Cardiac atrium fibroblast (primary cell): Measurements from ENCODE around the gene MT3. TPM values are rescaled to one million over a fixed set of nuclear protein-coding genes. Genes with fewer than 3 reads are reported as not detected.

ENCODE experiments used
- total RNA-seq: library from RNA; depleted of rRNA; stranded (reverse); fragments of >200 nt; gene quantifications from 2 replicates; pipeline ENCODE4 v1.2.3, GENCODE V29; 2015

MT3 gene
- 0.81 TPM in 1 of 2 replicates, not detected in the other for total RNA-seq

DNA sequence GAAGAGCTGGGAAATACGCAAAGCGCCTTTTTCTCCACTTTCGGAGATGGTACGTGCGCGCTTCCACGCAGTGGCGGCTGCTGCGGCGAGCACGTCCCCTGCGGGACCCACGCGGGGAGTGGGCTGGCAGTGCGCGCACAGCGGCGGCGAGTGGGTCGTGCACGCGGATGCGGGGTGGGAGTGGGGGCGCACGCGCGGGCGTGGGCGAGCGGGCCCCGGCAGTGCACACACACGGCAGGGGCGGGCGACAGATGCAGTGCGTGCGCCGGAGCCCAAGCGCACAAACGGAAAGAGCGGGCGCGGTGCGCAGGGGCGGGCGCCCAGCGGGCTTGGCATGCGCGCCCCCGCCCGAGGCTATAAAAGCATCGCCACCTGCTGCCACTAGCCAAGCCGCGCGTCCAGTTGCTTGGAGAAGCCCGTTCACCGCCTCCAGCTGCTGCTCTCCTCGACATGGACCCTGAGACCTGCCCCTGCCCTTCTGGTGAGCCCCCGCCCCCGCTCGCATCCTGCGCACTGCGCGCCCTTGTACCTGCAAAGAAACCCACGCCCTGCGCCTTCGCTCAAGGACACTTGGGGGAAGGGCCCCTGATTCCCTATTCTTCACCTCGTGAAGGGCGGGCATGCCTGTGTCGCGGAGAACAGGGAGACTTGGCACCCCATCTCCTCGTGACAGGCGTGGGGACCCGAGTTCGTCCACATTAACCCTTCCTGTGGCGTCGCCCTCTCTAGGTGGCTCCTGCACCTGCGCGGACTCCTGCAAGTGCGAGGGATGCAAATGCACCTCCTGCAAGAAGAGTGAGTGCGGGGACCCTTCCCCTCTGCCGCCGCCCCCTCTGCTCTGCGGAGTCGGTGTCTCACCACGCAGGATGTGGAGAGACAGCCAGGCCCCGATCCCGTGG, at the start of gene MT3:
Gene MT3 (plus strand): TSS at position 388 of the 899 bp plus-strand sequence. CDS start 63 bp downstream, at position 451.

DNA sequence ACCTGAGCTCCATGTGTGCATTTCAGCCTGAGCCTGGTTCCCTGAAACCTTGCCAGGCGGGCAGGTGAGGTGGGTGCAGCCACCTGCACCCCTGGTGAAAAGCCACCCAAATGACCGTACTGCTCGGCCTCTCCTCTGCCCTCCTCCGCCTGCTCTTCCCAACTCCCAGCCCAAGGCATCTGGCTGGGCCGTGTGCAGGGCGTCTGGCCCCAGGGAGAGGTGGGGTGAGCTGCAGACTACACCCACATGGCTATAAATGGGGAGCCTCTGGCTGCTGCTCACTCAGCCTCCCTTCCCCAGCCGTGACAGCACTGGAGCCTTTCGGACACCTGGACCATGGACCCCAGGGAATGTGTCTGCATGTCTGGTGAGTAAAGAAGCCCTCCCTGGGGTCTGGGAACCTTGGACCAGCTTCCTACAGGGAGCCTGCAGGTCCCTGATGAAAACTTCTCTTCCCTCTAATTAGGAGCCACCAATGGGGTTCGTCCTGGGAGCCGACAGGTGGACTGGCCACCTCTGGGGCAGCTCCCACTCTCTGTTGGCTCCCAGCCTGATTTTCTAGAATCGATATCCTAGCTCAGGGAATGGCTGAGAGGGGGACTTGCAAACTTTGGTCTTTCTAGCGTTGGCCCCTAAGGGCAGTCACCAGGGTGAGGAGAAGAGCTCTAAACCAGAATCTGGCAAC, 24.4 kb upstream of the MT3 start, which contains the start of gene MT4:
Gene MT4 (plus strand): TSS at position 281 of the 685 bp plus-strand sequence. CDS start 56 bp downstream, at position 337.

DNA sequence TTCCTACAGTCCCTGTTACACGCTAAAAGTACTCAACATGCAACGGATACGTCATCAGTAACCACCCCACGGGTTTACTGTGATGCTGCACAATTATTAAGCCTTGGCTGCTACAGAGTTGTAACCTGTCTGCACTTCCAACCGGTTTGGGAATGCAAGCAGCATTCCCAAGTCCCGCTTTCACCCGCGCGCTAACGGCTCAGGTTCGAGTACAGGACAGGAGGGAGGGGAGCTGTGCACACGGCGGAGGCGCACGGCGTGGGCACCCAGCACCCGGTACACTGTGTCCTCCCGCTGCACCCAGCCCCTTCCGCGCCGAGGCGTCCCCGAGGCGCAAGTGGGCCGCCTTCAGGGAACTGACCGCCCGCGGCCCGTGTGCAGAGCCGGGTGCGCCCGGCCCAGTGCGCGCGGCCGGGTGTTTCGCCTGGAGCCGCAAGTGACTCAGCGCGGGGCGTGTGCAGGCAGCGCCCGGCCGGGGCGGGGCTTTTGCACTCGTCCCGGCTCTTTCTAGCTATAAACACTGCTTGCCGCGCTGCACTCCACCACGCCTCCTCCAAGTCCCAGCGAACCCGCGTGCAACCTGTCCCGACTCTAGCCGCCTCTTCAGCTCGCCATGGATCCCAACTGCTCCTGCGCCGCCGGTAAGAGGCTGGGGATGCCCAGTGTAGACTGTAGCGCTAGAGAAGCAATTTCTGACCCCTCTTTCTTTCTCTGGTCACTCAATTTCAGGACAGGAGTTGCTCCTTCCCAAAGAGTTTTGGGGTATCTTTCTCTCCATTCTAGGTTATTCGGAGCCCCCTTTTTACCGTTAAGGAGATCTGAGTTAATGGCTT, 18.9 kb downstream of the MT3 start, which contains the start of gene MT2A:
Gene MT2A (plus strand): TSS at position 542 of the 833 bp plus-strand sequence. CDS start 72 bp downstream, at position 614.

DNA sequence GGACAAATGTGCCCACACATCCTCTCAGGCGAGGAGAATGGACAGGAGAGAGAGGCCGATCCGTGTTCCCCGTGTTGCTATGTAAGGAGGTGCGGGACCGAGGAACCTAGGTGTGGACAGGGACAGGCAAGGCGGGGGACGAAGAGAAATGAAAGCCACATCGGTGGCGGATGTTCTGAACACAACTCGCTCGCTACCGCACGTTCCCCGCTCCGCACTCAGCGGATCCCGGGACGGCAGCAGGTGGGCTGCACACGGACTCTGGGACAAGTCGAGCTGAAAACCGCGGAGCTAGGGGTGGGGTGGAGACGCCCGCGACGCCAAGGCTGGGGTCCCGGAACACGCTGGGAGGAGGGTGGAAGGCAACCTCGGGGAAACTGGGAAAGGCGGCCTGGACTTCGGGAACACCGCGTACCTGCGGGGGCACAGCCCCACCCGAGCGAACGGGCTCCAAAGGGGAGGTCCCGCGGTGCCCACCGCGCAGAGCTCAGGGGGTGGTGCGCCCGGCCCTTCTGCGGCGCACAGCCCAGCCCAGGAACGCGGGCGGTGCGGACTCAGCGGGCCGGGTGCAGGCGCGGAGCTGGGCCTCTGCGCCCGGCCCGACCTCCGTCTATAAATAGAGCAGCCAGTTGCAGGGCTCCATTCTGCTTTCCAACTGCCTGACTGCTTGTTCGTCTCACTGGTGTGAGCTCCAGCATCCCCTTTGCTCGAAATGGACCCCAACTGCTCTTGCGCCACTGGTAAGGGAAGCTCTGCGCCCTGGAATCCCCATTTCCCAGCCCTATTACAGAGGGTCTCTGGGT, 36.0 kb downstream of the MT3 start, which contains the start of gene MT1E:
Gene MT1E (plus strand): TSS at position 642 of the 803 bp plus-strand sequence. CDS start 71 bp downstream, at position 713.

DNA sequence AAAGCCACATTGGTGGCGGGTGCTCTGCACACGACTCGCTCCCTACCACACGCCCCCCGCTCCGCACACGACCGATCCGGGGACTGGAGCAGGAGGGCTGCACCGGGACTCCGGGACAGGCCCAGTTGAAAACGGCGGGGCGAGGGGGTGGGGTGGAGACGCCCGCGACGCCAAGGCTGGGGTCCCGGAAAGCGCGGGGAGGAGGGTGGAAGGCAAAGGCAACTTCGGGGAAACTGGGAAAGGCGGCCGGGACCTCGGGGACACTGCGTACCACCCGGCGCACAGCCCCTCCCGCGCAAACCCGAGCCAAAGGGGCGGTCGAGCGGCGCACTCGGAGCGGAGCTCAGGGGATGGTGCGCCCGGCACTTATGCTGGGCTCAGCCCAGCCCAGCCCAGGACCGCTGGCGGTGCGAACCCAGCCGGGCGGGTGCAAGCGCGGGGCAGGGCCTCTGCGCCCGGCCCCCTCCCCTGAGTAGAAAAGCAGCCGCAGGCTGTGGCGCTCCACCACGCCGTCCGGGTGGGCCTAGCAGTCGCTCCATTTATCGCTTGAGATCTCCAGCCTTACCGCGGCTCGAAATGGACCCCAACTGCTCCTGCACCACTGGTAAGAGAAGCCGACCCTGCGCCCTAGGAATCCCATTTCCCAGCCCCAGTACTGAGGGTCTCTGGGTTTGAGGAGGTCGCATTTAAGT, 43.0 kb downstream of the MT3 start, which contains the start of gene MT1M:
Gene MT1M (plus strand): TSS at position 504 of the 692 bp plus-strand sequence. CDS start 73 bp downstream, at position 577.

DNA sequence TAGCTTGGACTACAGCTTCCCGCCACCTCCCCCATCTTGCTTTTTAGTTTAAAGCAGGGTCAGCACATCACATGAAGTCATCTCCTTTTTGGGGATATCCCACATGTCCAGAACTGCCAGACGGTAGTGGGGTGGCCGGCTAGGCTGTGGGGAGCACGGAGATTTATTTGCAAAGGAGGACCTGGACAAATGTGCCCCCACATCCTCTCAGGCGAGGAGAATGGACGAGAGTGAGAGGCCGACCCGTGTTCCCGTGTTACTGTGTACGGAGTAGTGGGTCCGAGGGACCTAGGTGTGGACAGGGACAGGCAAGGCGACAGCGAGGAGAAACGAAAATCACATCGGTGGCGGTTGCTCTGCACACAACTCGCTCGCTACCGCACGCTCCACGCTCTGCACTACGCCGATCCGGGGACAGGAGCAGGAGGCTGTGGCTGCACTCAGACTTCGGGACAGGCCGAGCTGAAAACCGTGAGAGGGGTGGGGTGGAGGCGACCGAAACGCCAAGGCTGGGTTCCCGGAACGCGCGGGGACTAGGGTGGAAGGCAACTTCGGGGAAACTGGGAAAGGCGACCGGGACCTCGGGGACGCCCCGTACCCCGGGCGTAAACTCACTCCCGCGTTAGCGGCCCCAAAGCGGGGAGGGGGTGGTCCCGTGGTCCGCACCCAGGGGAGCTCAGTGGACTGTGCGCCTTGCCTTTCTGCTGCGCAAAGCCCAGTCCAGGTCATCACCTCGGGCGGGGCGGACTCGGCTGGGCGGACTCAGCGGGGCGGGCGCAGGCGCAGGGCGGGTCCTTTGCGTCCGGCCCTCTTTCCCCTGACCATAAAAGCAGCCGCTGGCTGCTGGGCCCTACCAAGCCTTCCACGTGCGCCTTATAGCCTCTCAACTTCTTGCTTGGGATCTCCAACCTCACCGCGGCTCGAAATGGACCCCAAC, 48.8 kb downstream of the MT3 start, which contains the start of gene MT1A:
Gene MT1A (plus strand): TSS at position 853 of the 937 bp plus-strand sequence. CDS start 73 bp downstream, at position 926.

Other genes with a start within 250 kb of the MT3 start
- gene AMFR, start 164.0 kb upstream of the MT3 start, total RNA-seq: 107 and 127 TPM in 2 replicates
- gene NUDT21, start 138.2 kb upstream of the MT3 start, total RNA-seq: 60.9 and 80.9 TPM in 2 replicates
- 40.3 and 78.2 TPM in 2 replicates for gene OGFOD1, start 138.0 kb upstream of the MT3 start, total RNA-seq
- gene BBS2, start 69.5 kb upstream of the MT3 start, total RNA-seq: 28.7 and 48.4 TPM in 2 replicates
- gene MT4, start 24.5 kb upstream of the MT3 start, total RNA-seq: not detected in 2 replicates
- 54.9 and 221 TPM in 2 replicates for gene MT2A, start 19.1 kb downstream of the MT3 start, total RNA-seq
- gene MT1E, start 36.3 kb downstream of the MT3 start, total RNA-seq: 44.0 and 78.9 TPM in 2 replicates
- 0.18 and 0.32 TPM in 2 replicates for gene MT1M, start 43.1 kb downstream of the MT3 start, total RNA-seq
- 5.7 and 6.9 TPM in 2 replicates for gene MT1A, start 49.1 kb downstream of the MT3 start, total RNA-seq
- gene MT1B, start 62.4 kb downstream of the MT3 start, total RNA-seq: not detected in 2 replicates
- gene MT1F, start 68.4 kb downstream of the MT3 start, total RNA-seq: 0.18 TPM in 1 of 2 replicates, not detected in the other
- gene MT1G, start 78.5 kb downstream of the MT3 start, total RNA-seq: not detected in 2 replicates
- gene MT1H, start 80.3 kb downstream of the MT3 start, total RNA-seq: not detected in 2 replicates
- 63.2 and 353 TPM in 2 replicates for gene MT1X, start 92.9 kb downstream of the MT3 start, total RNA-seq
- gene NUP93, start 140.6 kb downstream of the MT3 start, total RNA-seq: 45.7 and 46.0 TPM in 2 replicates